Measurements from ENCODE around the gene MLYCD.

Gene MLYCD

GRCh38 chr16:83952587-83952939, 53.6 kb downstream of the MLYCD start:
- Histone ChIP-seq H4K91ac (ENCODE audit: low read length) (peak overlapping the region; percentile 70), H3K18ac (ENCODE audit: low read depth in 1 of 2, low read length in 2 of 2) (peak overlapping the region; percentile 10 to 50), H4K8ac (ENCODE audit: low read length) (peak overlapping the region; percentile 71), H3K4me2 (ENCODE audit: low read length, poor library complexity, severe bottlenecking) (peak overlapping the region; percentile 85), H3K9ac (ENCODE audit: low read length) (peak overlapping the region; percentile 96), H2BK15ac (ENCODE audit: low read depth, poor library complexity, severe bottlenecking) (peak overlapping the region; percentile 96), H2BK120ac (ENCODE audit: low read depth, low read length) (peak overlapping the region; percentile 44), H3K14ac (ENCODE audit: low read length in 2 of 2) (no peak overlapping the region), H2BK12ac (ENCODE audit: low read length in 2 of 2) (peak overlapping the region in 1 of 2 experiments; percentile 79), H3K9me3 (ENCODE audit: control insufficient read depth, low read length) (no peaks in the 10 kb centered on the region), H3K4ac (ENCODE audit: low read depth in 1 of 2, low read length in 2 of 2) (peak overlapping the region in 1 of 2 experiments; percentile 12), H3K36me3 (ENCODE audit: control insufficient read depth in 1 of 2, insufficient read depth in 2 of 2, low read depth in 1 of 2, low read length in 2 of 2) (no peaks in the 10 kb centered on the region), H3K27ac (ENCODE audit: low read length, poor library complexity, severe bottlenecking) (no peak overlapping the region), H3K23ac (ENCODE audit: low read length in 2 of 2) (no peak overlapping the region), H2AFZ (ENCODE audit: low read depth, low read length) (no peak overlapping the region), H3K79me1 (replicated peaks; ENCODE audit: low read length, poor library complexity, severe bottlenecking) (peaks cover 6% of the 10 kb centered on the region), H3K4me3 (ENCODE audit: insufficient read depth in 1 of 2, low read depth in 1 of 2, low read length in 2 of 2) (peak overlapping the region in 1 of 2 experiments; percentile 88), H3K4me1 (ENCODE audit: control insufficient read depth, insufficient read depth, low read depth, low read length) (peaks cover 28% of the 10 kb centered on the region), H2BK5ac (ENCODE audit: low read depth, low read length, poor library complexity, severe bottlenecking) (peak overlapping the region; percentile 51), H3K27me3 (ENCODE audit: control insufficient read depth in 1 of 2, insufficient read depth in 1 of 2, low read length in 2 of 2) (peaks cover 0 to 3% of the 10 kb centered on the region in 2 experiments), H2AK5ac (ENCODE audit: low read length, severe bottlenecking) (peak overlapping the region; percentile 2)
- DNase-seq, result no peak
- WGBS, result 30% methylated on average over 8 of the region's 8 CpGs

- peak within 1 kb of the TSS; percentile 85 for H3K4me2 ChIP-seq (ENCODE audit: low read length, poor library complexity, severe bottlenecking)
Observed at GRCh38 chr16:83952940-83953795, 54.3 kb downstream of the MLYCD start, which contains the start of gene OSGIN1. TSS of gene OSGIN1 (plus strand) at chr16:83953240. CDS start at chr16:83957672, 4,432 bp downstream.

GRCh38 chr16:83953796-83954576, 55.1 kb downstream of the MLYCD start:
- no peak overlapping the region for H2BK5ac ChIP-seq (ENCODE audit: low read depth, low read length, poor library complexity, severe bottlenecking)
- peak overlapping the region; percentile 96 for H3K9ac ChIP-seq (ENCODE audit: low read length)
- H3K79me1 ChIP-seq (replicated peaks; ENCODE audit: low read length, poor library complexity, severe bottlenecking), result peaks cover 6% of the 10 kb centered on the region
- H3K27me3 ChIP-seq (ENCODE audit: control insufficient read depth in 1 of 2, insufficient read depth in 1 of 2, low read length in 2 of 2), result no peaks in the 10 kb centered on the region
- H3K4ac ChIP-seq (ENCODE audit: low read depth in 1 of 2, low read length in 2 of 2), result peak overlapping the region in 1 of 2 experiments; percentile 13
- peaks cover 7 to 10% of the 10 kb centered on the region in 2 experiments for H3K36me3 ChIP-seq (ENCODE audit: control insufficient read depth in 1 of 2, insufficient read depth in 2 of 2, low read depth in 1 of 2, low read length in 2 of 2)
- no peak overlapping the region for H3K23ac ChIP-seq (ENCODE audit: low read length in 2 of 2)
- peak; percentile 54 for DNase-seq
- no peak overlapping the region for H3K27ac ChIP-seq (ENCODE audit: low read length, poor library complexity, severe bottlenecking)
- H2BK120ac ChIP-seq (ENCODE audit: low read depth, low read length), result no peak overlapping the region
- H3K4me2 ChIP-seq (ENCODE audit: low read length, poor library complexity, severe bottlenecking), result peak overlapping the region; percentile 85
- peak overlapping the region; percentile 56 to 79 for H3K18ac ChIP-seq (ENCODE audit: low read depth in 1 of 2, low read length in 2 of 2)
- no peak overlapping the region for H2AFZ ChIP-seq (ENCODE audit: low read depth, low read length)
- H2BK15ac ChIP-seq (ENCODE audit: low read depth, poor library complexity, severe bottlenecking), result peak overlapping the region; percentile 73
- H3K9me3 ChIP-seq (ENCODE audit: control insufficient read depth, low read length), result no peaks in the 10 kb centered on the region
- H3K14ac ChIP-seq (ENCODE audit: low read length in 2 of 2), result peak overlapping the region in 1 of 2 experiments; percentile 19
- WGBS, result 42% methylated on average over 13 of the region's 19 CpGs
- peak overlapping the region; percentile 79 to 82 for H2BK12ac ChIP-seq (ENCODE audit: low read length in 2 of 2)
- H4K91ac ChIP-seq (ENCODE audit: low read length), result no peak overlapping the region
- peak overlapping the region; percentile 79 for H4K8ac ChIP-seq (ENCODE audit: low read length)
- H3K4me3 ChIP-seq (ENCODE audit: insufficient read depth in 1 of 2, low read depth in 1 of 2, low read length in 2 of 2), result peak overlapping the region; percentile 60 to 88
- peak overlapping the region; percentile 17 for H2AK5ac ChIP-seq (ENCODE audit: low read length, severe bottlenecking)
- H3K4me1 ChIP-seq (ENCODE audit: control insufficient read depth, insufficient read depth, low read depth, low read length), result peaks cover 25% of the 10 kb centered on the region

More at GRCh38 chr16:83952940-83953795, 54.3 kb downstream of the MLYCD start, which contains the start of gene OSGIN1:
- Histone ChIP-seq H2BK5ac (ENCODE audit: low read depth, low read length, poor library complexity, severe bottlenecking) (peak within 1 kb of the TSS; percentile 51), H3K27ac (ENCODE audit: low read length, poor library complexity, severe bottlenecking) (peak within 1 kb of the TSS; percentile 37), H3K79me1 (replicated peaks; ENCODE audit: low read length, poor library complexity, severe bottlenecking) (peaks cover 6% of the 10 kb centered on the region), H4K91ac (ENCODE audit: low read length) (peak within 1 kb of the TSS; percentile 85), H3K9ac (ENCODE audit: low read length) (peak within 1 kb of the TSS; percentile 96), H3K36me3 (ENCODE audit: control insufficient read depth in 1 of 2, insufficient read depth in 2 of 2, low read depth in 1 of 2, low read length in 2 of 2) (peaks cover 2% of the 10 kb centered on the region in 2 experiments), H3K14ac (ENCODE audit: low read length in 2 of 2) (peak within 1 kb of the TSS in 1 of 2 experiments; percentile 96), H3K23ac (ENCODE audit: low read length in 2 of 2) (no peak within 1 kb of the TSS), H2BK120ac (ENCODE audit: low read depth, low read length) (peak within 1 kb of the TSS; percentile 86), H2AK5ac (ENCODE audit: low read length, severe bottlenecking) (peak within 1 kb of the TSS; percentile 17), H3K9me3 (ENCODE audit: control insufficient read depth, low read length) (no peaks in the 10 kb centered on the region), H2AFZ (ENCODE audit: low read depth, low read length) (peak within 1 kb of the TSS; percentile 19), H3K4me1 (ENCODE audit: control insufficient read depth, insufficient read depth, low read depth, low read length) (peaks cover 25% of the 10 kb centered on the region), H3K18ac (ENCODE audit: low read depth in 1 of 2, low read length in 2 of 2) (peak within 1 kb of the TSS; percentile 88 to 98), H2BK15ac (ENCODE audit: low read depth, poor library complexity, severe bottlenecking) (peak within 1 kb of the TSS; percentile 96), H3K4ac (ENCODE audit: low read depth in 1 of 2, low read length in 2 of 2) (peak within 1 kb of the TSS in 1 of 2 experiments; percentile 74), H3K27me3 (ENCODE audit: control insufficient read depth in 1 of 2, insufficient read depth in 1 of 2, low read length in 2 of 2) (peaks cover 0 to 3% of the 10 kb centered on the region in 2 experiments), H4K8ac (ENCODE audit: low read length) (peak within 1 kb of the TSS; percentile 93), H3K4me3 (ENCODE audit: insufficient read depth in 1 of 2, low read depth in 1 of 2, low read length in 2 of 2) (peak within 1 kb of the TSS; percentile 60 to 88), H2BK12ac (ENCODE audit: low read length in 2 of 2) (peak within 1 kb of the TSS; percentile 82 to 91)
- DNase-seq, result peak; percentile 95
- 5% methylated on average over 28 of the region's 30 CpGs for WGBS
